Iris pigment epithelial cell (primary cell): ENCODE measurements around the gene SMG5.
A peak's percentile ranks its signal among the peaks of the same experiment; 100 is the strongest.
"Not testable (repeated sequence)": the region's sequence is repeated elsewhere in the genome, so short reads cannot be mapped to it uniquely, and the experiment has no call there.

ENCODE experiments used
- DNase-seq: peaks from one replicate; pipeline ENCODE4 v3.0.0-alpha.2; 2011; ENCODE audit warnings: low read depth

SMG5 gene

DNA sequence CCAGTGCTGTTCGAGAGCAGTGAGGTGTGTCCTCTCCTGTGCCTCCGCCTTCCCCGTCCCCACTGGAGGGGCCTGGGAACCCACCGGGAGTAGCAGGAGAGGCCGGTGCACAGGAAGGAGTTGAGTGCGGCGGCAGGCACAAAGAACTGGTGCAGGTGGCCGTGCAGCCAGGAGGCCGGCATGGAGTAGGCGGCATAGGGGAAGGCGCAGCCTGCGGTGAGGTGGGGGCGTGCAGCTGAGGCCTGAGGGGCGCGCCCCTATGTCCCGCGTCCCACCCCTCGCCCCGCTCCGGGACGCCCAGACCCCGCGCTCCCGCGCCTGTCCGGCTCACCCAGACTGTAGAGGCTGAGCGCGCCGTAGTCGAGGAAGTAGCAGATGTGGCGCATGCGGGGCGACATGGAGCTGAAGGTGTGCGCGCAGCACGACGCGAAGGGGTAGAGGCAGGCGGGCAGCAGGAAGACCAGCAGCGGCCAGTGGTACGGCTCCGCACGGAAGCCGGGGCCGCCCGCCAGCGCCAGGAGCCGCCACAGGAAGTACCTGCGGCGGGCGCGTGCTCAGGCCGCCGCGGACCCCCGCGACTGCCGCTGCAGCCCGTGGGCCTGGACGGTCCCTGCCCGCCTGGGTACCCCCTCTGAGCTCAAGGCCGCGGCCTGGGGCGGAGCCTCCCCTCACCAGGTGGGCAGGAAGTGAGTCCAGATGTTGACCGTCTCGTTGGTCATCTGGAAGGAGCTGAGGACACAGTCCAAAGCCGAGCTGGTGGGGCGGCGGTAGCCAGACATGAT is 37.0 kb downstream of the SMG5 start:
- no peak for DNase-seq

DNA sequence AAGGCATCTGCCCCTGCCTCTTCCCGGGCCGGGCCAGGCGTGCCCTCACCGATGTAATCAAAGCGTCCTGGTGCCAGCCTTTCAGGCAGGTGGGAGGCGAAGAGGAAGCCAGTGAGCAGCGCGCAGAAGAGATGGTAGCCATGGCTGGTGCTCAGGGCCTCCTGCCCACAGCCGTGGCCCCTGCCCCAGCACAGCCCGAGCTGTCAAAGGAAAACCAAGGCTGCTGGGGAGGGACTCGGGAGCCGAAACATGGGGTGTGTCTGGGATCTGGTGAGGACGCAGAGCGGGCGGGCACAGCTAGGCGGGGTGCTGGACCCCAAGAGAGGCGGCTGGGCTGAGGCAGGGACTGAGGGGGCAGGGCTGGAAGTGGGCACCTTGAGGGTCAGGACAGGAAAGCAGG is 37.9 kb downstream of the SMG5 start:
- DNase-seq, result no peak

DNA sequence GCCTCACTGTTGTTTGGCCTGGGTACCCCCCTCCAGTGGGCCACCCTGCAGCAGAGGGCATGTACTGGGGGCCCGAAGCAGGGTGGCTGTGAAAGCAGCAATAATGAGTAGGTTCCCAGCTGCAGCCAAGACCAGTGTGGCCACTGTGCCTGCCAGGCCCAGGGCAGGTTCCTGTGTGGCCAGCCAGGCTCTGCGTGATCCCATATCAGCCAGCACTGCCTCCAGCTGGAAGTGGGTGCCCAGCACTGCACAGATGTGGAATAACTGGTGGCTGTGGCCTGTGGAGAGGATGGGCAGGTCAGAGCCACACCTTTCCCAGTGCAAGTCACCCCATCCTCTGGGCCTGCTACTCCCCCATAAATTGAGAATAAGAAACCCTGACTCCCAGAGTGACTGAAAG is 38.5 kb downstream of the SMG5 start:
- DNase-seq, result no peak

DNA sequence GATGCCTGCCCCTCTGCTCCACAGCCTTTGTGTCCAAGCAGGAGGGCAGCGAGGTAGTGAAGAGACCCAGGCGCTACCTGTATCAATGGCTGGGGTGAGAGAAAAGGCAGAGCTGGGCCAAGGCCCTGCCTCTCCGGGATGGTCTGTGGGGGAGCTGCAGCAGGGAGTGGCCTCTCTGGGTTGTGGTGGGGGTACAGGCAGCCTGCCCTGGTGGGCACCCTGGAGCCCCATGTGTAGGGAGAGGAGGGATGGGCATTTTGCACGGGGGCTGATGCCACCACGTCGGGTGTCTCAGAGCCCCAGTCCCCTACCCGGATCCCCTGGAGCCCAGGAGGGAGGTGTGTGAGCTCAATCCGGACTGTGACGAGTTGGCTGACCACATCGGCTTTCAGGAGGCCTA is 39.9 kb downstream of the SMG5 start:
- DNase-seq, result no peak

DNA sequence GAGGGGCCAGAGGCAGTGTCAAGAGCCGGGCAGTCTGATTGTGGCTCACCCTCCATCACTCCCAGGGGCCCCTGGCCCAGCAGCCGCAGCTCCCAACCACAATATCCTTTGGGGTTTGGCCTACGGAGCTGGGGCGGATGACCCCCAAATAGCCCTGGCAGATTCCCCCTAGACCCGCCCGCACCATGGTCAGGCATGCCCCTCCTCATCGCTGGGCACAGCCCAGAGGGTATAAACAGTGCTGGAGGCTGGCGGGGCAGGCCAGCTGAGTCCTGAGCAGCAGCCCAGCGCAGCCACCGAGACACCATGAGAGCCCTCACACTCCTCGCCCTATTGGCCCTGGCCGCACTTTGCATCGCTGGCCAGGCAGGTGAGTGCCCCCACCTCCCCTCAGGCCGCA is 40.7 kb downstream of the SMG5 start, which contains the start of gene BGLAP:
Gene BGLAP (plus strand): TSS at position 259 of the 400 bp plus-strand sequence. CDS start 48 bp downstream, at position 307.
- DNase-seq, result no peak

DNA sequence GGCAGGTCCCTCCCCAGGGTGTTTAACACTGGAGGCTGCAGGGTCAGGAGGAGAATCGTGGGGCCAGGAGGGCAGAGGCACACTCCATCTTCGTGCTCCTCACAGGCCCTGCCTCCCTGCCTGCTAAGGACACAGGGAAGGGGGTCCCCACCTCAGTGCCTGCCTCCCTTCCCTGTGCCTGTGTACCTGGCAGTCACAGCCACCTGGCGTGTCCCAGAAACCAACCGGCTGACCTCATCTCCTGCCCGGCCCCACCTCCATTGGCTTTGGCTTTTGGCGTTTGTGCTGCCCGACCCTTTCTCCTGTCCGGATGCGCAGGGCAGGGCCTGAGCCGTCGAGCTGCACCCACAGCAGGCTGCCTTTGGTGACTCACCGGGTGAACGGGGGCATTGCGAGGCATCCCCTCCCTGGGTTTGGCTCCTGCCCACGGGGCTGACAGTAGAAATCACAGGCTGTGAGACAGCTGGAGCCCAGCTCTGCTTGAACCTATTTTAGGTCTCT is 41.3 kb downstream of the SMG5 start:
- DNase-seq, result peak; percentile 44

DNA sequence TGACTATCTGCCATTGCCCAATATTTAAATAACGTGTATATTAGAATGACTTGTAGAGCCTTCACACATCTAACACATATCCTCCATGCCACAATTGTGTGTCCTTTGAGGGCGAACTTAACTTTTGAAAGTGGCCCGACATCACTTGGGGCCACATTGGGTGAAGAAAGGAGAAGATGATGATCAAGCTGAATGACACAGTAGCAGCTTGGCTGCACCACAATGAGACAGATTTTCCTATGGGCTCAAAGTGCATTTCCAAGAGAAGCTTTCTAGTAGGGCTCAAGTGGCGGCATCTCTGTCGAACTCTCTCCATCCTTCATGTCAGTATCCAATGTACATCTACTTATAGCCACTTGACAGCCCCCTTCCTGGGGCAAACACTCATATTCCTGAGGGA is 44.4 kb downstream of the SMG5 start:
- no peak for DNase-seq

DNA sequence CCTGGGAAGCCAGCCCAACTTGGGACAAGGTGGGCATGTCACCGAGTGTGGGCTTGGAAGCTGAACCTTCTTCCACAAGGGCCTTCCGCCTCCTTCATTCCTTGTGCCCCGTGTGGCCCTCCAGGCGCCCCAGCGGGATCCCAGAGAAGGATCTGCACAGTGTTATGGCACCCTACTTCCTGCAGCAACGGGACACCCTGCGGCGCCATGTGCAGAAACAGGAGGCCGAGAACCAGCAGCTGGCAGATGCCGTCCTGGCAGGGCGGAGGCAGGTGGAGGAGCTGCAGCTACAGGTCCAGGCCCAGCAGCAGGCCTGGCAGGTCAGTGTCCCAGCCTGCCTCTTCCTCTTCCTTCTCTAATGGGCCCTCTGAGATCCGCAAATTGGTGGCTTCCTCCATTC is 46.5 kb downstream of the SMG5 start:
- DNase-seq, result no peak

DNA sequence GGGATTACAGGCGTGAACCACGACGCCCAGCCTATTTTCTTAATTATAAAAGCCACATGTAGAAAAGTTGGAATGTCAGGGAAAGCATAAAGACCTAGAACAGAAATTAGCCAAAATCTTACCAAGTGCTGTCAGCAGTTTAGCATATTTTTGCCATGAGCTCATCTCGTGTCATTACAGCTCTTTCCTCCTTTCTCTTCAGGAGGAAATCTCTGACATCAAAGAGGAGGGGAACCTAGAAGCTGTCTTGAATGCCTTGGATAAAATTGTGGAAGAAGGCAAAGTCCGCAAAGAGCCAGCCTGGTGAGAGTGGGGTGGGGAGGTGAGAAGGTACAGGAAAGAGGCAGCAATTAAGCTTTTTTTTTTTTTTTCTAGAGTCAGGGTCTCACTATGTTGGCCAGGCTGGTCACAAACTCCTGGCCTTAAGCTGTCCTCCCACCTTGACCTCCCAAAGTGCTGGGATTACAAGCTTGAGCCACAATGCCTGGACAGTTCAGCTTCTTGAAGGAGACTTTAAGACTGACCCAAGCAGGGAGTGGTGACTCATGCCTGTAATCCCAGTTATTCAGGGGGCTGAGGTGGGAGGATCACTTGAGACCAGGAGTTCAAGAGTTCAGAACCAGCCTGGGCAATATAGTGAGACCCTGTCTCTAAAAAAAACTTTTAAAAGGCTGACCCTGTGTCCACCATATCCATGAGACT is 49.0 kb downstream of the SMG5 start:
- peak; percentile 86 for DNase-seq

DNA sequence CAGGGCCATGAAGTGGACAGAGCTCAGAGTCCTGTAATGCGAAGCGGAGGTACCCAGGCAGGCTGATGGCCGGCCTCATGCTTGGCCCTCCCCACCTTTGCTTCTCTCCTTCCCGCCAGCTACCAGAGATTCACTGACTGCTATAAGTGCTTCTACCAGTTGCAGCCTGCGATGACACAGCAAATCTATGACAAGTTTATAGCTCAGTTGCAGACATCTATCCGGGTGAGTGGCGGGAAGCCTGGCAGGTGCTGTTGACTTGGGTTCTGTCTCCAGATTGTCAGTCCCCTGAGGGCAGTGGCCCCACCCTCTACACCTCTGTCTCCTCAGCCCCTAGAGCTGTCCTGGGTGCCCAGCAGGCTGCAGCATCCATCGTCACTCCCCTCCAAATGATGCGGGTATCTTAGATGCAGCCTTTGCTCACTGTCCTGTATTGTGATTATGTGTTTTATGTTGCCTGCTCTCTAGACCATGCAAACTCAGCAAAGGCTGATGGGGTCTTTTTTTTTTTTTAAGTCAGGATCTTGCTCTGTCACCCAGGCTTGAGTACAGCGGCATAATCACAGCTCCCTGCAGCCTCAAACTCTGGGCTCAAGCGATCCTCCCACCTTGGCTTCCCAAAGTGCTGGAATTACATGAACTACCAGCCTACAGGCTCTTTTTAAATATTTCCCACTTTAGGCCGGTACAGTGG is 50.3 kb downstream of the SMG5 start:
- DNase-seq, result no peak

DNA sequence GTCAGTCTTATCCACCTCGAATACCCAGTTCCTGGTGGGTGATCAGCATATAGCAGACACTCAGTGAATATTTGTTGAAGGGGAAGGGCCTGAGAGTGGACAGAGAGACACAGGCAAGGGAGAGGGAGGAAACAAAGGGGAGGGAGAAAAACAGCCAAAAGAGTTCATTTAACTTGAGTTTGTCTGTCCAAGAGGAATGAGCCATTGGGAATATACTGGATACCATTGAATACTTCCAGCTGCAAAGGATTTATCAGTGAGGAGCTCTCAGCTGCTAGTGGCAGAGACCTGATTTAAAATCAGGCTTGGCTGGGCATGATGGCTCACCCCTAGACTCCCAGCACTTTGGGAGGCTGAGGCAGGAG is 52.2 kb downstream of the SMG5 start:
- no peak for DNase-seq

DNA sequence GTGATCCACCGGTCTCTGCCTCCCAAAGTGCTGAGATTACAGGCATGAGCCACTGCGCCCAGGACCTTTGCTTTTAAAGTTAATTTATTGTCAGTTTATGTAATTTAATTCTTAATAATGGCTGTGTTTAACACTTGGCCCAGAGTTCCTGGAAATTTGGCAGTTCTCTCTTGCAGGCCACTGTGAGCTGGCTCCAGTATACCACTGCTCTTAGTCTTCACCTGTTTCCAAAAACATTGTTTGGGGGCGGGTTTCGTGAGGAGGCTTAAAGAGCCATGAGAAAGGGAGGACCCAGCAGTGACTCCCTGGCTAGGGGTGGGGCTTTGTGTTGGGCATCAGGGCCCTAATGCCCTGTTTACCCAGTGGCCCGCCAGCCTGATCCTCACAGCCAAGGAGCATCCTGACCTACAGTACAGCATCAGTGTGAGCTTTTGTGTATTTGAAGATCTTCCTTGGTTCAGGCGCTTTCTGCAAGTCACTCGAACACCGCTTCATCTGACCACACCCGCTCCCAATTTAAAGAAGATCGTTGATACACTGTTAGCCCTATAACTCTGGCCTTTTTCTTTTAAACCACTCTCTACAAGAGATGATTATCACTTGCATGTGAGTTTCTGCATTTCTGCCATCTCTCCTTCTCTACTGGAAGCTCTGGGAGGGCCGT is 52.7 kb downstream of the SMG5 start:
- DNase-seq, result no peak

DNA sequence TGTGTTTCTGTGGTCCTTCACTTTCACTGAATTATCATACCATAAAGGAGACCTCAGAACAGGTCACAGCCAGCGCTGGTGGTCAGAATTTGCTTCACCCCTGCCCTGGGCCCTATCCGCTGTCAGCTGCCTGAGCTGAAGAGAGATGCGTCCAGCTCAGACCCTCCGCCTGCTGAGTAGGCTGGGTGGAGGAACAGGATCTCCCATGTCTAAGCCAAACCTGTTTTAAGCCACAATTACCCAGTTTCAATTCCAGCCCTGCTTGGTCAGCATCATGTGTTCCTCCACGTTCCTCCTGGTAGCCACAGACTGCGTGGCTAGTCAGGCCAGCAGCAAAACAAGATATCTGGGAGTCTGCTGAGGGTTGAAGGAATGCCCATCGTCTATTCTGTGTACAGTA is 54.1 kb downstream of the SMG5 start:
- DNase-seq, result no peak

DNA sequence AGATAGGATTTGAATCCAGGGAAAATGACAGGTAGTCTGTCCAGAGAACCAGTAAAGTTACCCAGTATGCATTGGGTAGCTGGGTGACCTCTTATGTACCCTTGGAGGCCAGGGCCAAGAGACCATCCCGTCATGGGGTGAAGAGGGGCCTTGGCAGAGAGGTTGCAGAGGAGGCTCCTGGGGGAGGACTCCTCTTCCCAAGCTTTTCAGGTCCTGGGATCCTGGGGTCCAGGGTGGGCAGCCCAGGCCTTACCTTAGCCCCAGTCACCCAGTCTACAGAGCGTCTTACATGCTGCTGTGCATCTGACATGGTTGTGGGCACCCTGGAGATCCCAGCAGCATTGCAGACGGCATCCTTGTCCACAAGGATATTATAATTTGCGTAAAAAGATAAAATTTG is 55.8 kb downstream of the SMG5 start:
- no peak for DNase-seq

DNA sequence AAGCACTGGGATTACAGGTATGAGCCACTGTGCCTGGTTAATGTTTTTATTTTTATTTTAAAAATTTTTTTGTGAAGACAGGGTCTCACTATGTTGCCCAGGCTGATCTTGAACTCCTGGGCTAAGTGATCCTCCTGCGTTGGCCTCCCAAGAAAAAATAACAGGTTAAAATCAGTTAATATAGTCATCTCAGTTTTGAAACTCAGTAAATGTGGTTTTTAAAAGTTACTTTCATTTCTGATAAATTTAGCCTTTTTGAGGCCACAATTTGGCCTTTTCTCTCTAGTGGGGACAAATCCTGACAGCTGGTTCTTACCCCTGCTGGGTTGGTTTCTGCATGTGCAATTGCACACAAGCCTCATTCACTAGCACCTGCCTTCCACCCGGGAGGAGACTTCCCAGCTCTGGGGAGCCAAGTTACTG is 56.5 kb downstream of the SMG5 start:
- no peak for DNase-seq

DNA sequence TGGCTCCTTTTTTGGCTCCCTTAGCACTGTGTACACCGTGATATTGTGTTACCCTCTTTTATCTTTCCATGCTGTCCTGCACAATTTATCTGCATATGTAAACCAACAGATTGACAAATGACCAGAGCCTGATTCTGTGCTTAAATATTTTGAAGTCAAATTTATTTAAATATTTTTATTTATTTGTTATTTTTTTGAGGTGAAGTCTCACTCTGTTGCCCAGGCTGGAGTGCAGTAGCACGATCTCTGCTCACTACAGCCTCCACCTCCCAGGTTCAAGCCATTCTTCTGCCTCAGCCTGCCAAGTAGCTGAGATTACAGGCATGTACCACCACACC is 57.0 kb downstream of the SMG5 start:
- no peak for DNase-seq

DNA sequence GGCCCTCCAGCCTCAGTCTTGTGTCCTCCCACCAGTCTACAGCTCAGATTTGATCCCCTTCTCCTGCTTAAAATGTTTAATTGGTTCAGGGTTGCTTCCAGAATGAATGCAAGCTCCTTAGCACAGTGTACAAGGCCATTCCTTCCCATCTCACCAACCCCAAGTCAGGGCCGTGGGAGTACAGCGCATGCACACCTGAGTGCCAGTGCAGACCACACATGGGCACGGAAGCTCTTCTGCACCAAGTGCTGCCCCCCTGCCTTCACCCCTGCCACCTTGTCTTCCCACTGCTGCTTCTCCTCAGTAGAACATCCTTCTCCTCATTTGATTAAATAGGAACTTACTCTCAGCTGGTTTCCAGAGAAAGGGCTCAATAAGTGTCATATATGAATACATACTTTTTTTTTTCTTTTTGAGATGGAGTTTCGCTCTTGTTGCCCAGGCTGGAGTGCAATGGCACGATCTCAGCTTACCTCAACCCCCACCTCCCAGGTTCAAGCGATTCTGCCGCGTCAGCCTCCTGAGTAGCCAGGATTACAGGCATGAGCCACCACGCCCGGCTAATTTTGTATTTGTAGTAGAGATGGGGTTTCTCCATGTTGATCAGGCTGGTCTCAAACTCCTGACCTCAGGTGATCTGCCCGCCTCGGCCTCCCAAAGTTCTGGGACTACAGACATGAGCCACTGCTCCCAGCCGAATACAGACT is 60.5 kb downstream of the SMG5 start:
- DNase-seq, result no peak

DNA sequence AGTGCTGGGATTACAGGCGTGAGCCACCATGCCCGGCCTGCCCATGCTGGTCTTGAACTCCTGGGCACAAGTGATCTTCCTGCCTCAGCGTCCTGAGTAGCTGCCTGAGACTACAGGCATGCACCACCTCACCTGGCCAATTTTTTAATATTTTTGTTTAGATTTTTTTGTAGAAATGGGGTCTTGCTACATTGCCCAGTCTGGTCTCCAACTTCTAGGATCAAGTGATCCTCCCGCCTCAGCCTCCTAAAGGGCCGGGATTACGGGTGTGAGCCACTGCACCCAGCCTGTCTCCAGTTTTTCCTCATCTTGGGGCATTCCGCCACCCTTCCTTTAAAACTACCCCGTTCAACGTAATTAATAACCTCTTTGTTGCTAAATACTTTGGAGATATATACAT is 62.4 kb downstream of the SMG5 start:
- no peak for DNase-seq

DNA sequence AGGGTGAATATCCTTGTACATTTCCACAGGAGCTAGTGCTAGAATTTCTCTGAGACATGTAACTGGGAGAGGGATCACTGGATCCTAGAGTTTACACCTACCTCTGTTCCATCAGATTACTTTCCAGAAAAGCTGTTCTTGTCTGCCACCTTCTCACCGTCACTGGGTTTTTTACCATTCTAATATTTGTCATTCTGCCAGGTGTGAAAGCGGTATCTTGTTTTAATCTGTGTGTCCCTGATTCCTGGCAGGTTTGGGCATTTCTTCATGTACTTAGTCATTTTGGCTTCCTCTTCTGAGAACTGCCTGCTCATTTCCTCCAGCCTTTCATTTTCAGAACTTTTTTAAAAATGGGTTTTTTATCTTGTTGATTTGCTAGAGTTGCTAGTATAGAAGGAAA is 64.8 kb downstream of the SMG5 start:
- peak; percentile 45 for DNase-seq

DNA sequence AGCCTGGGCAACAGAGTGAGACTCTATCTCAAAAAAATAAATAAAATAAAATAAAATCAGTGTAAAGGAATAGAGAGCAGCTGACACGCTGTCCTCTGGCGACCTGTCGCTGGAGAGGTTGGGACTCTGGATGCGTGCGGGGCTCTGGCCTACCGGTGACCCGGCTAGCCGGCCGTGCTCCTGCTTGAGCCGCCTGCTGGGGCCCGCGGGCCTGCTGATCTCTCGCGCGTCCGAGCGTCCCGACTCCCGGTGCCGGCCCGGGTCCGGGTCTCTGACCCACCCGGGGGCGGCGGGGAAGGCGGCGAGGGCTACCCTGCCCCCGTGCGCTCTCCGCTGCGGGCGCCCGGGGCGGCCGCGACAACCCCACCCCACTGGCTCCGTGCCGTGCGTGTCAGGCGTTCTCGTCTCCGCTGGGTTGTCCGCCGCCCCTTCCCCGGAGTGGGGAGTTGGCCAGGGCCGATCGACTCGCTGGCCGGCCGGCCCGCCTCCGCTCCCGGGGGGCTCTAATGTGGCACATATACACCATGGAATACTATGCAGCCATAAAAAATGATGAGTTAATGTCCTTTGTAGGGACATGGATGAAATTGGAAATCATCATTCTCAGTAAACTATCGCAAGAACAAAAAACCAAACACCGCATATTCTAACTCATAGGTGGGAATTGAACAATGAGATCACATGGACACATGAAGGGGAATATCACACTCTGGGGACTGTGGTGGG is 66.1 kb downstream of the SMG5 start:
- DNase-seq, result not testable (repeated sequence)
